ENCODE measurements around the gene CBLC.

DNA sequence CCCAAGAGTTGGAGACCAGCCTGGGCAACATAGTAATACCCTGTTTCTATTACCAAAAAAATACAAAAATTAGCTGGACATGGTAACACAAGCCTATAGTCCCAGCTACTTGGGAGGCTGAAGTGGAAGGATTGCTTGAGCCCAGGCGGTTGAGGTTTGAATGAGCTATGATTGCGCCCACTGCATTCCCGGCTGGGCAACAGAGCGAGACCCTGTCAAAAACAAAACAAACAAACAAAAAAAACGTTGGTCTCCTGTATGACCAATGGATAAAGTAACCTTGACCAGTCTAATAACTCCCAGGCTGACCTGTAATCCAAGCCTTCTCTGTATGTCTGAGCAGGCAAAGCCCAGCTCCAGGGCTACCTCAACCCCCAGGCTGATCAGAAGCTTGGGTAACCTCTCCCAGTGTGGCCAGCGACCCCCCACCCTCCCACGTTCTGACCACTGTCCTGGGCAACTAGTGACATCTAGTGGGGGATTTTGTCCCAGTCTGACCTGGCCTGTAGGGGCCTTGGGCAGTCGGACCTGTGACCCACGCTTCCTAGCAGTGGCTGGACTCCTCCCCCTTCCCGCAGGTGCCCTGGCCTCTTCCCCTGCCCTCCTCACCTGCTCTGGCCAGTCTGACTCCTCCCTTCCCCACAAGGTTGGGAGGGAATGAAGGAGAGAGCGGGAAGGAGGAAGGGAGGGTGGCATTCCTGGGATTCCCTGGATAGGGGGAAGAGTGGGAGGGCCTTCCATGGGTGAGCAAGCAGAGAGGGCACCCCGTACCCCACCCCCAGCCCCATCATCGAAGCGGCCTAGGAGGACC is 30.2 kb downstream of the CBLC start:
- TF ChIP-seq, protein P1, sequence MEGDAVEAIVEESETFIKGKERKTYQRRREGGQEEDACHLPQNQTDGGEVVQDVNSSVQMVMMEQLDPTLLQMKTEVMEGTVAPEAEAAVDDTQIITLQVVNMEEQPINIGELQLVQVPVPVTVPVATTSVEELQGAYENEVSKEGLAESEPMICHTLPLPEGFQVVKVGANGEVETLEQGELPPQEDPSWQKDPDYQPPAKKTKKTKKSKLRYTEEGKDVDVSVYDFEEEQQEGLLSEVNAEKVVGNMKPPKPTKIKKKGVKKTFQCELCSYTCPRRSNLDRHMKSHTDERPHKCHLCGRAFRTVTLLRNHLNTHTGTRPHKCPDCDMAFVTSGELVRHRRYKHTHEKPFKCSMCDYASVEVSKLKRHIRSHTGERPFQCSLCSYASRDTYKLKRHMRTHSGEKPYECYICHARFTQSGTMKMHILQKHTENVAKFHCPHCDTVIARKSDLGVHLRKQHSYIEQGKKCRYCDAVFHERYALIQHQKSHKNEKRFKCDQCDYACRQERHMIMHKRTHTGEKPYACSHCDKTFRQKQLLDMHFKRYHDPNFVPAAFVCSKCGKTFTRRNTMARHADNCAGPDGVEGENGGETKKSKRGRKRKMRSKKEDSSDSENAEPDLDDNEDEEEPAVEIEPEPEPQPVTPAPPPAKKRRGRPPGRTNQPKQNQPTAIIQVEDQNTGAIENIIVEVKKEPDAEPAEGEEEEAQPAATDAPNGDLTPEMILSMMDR (conservative IDR thresholded peaks at IDR 0.05; ENCODE audit: low read depth, low read length) = peak; percentile 59
- TF ChIP-seq CEBPB (IDR thresholded peaks at IDR 0.05; ENCODE audit: low read depth, low read length) = no peak
- peak; percentile 31; the same call in 1 of the 2 replicates for TF ChIP-seq SMC3 (IDR thresholded peaks at IDR 0.05; ENCODE audit: low read depth, low read length)
- TF ChIP-seq RAD21 (IDR thresholded peaks at IDR 0.05; ENCODE audit: low read length) = peak; percentile 57
- no peak for TF ChIP-seq BHLHE40 (IDR thresholded peaks at IDR 0.05; ENCODE audit: low read depth, low read length)
- TF ChIP-seq POLR2A (IDR thresholded peaks at IDR 0.05; ENCODE audit: low read depth, low read length) = no peak

Measured in IMR-90 (cell line).